Dendritic cell treated with granulocyte-macrophage colony-stimulating factor and Interleukin-4, amounts not matched to agents 40 ng/mL and 50 ng/mL, for 4 days (primary cell): ENCODE results near the gene SYNPO2.

Experiments
- H3K27ac Mint-ChIP-seq: one replicate; pipeline ENCODE4 v1.8.0; 2022; ENCODE audit warnings: mild to moderate bottlenecking, mixed read lengths
- H3K27me3 Mint-ChIP-seq: one replicate; pipeline ENCODE4 v1.8.0; 2022; ENCODE audit warnings: mild to moderate bottlenecking, mixed read lengths
- H3K36me3 Mint-ChIP-seq: one replicate; pipeline ENCODE4 v1.8.0; 2022; ENCODE audit warnings: low read depth, mixed read lengths
- H3K4me1 Mint-ChIP-seq: one replicate; pipeline ENCODE4 v1.8.0; 2022; ENCODE audit warnings: low read depth, mixed read lengths
- H3K4me3 Mint-ChIP-seq: one replicate; pipeline ENCODE4 v1.8.0; 2022; ENCODE audit warnings: mild to moderate bottlenecking, moderate library complexity, mixed read lengths
- H3K9me3 Mint-ChIP-seq: one replicate; pipeline ENCODE4 v1.8.0; 2022; ENCODE audit warnings: mixed read lengths
- intact Hi-C: fragments of 100-400 bp; cut with micrococcal nuclease; formaldehyde crosslinking; loops from one replicate; pipeline ENCODE4 v1.15.0; 2022

The SYNPO2 gene

DNA sequence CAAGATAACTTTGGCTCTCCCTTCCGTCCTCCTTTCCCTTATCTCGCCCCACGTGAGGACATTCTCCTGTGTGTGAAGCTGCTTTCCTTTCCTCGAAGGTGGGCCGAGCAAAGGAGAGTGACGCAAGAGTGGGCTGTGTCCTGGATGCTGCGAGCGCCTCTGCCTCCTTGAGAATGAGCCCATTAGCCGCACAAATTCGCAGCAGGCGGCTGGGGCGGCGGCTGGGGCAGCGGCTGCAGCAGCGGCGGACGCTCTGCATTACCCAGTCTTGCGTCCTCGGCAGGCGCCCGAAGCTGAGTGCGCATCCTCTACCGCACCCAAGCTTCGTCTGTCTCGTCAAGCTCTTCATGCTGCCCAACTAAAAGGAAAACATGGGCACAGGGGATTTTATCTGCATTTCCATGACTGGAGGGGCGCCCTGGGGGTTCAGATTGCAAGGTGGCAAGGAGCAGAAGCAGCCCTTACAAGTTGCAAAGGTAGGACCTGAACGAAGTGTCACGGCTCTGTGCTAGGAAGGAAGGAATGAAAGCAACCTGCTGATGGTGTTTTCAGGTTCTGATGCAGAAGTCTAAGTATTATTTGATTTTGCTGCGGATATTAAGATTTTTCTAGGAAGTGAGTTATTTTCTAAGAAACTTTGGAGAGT, at the start of gene SYNPO2:
Gene SYNPO2, plus strand, starts transcription at position 189 of the 646 bp plus-strand sequence. Its CDS starts 183 bp downstream, at position 372.
- Mint-ChIP-seq H3K4me1 (peaks cover 16% of the 10 kb centered on the region), H3K27me3 (peaks cover 30% of the 10 kb centered on the region), H3K4me3 (peak within 1 kb of the TSS; percentile 54), H3K27ac (no peak within 1 kb of the TSS), H3K9me3 (no peaks in the 10 kb centered on the region), H3K36me3 (no peaks in the 10 kb centered on the region)
- intact Hi-C loops: no loop called here

DNA sequence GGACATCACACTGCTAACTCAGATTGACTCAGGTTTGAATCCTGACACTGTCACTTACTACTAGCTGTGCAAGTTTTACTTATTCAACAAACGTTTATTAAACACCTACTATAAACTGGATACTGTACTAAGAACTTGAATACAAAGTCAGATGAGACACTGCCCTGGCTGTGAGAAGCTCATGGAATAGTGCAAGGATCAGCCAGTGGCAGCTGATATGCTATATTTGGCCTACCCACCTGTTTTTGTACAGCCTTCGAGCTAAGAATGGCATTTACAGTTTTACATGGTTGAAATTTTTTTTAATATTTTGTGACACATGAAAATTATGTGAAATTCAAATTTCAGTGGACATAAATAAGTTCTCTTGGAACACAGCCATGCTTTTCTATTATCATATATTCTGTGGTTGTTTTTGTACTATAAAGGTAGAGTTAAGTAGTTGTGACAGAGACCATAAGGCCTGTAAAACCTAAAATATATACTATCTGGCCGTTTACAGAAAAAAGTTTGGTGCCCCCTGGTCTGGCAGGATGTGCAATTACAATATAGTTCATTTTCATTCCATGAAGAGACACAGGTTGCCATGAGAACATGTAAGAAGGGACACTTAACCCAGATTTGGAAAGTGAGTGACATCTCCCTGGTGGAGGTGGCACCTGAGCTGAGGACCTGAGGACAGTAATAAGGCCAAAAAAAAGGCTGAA, 49.3 kb upstream of the SYNPO2 start:
- intact Hi-C loops: no loop called here

GRCh38 chr4:118842055-118842454, 46.6 kb upstream of the SYNPO2 start:
- intact Hi-C loops: no loop called here
- no peaks in the 10 kb centered on the region for H3K4me1 Mint-ChIP-seq
- H3K36me3 Mint-ChIP-seq: no peaks in the 10 kb centered on the region
- peaks cover 3% of the 10 kb centered on the region for H3K27me3 Mint-ChIP-seq
- no peak overlapping the region for H3K27ac Mint-ChIP-seq
- no peaks in the 10 kb centered on the region for H3K9me3 Mint-ChIP-seq
- H3K4me3 Mint-ChIP-seq: no peak overlapping the region

More for the DNA sequence above, 49.3 kb upstream of the SYNPO2 start:
- Mint-ChIP-seq H3K36me3 (peaks cover 11% of the 10 kb centered on the region), H3K9me3 (no peaks in the 10 kb centered on the region), H3K4me3 (no peak overlapping the region), H3K27me3 (peaks cover 3% of the 10 kb centered on the region), H3K4me1 (peaks cover 11% of the 10 kb centered on the region), H3K27ac (no peak overlapping the region)

- H3K9me3 Mint-ChIP-seq: no peaks in the 10 kb centered on the region
- peaks cover 4% of the 10 kb centered on the region for H3K27me3 Mint-ChIP-seq
- intact Hi-C loops: no loop called here
- no peak overlapping the region for H3K4me3 Mint-ChIP-seq
- no peak overlapping the region for H3K27ac Mint-ChIP-seq
- H3K4me1 Mint-ChIP-seq: no peaks in the 10 kb centered on the region
- H3K36me3 Mint-ChIP-seq: no peaks in the 10 kb centered on the region
Measured at GRCh38 chr4:118843237-118843636, 45.4 kb upstream of the SYNPO2 start.

- Mint-ChIP-seq H3K9me3 (no peaks in the 10 kb centered on the region), H3K4me1 (peaks cover 6% of the 10 kb centered on the region), H3K27ac (no peak overlapping the region), H3K4me3 (no peak overlapping the region), H3K27me3 (peaks cover 2% of the 10 kb centered on the region), H3K36me3 (no peaks in the 10 kb centered on the region)
- intact Hi-C loops: no loop called here
Measured at GRCh38 chr4:118845552-118846050, 43.1 kb upstream of the SYNPO2 start.

GRCh38 chr4:118846979-118847378, 41.7 kb upstream of the SYNPO2 start:
- Mint-ChIP-seq H3K27me3 (peaks cover 2% of the 10 kb centered on the region), H3K4me3 (no peak overlapping the region), H3K36me3 (no peaks in the 10 kb centered on the region), H3K9me3 (no peaks in the 10 kb centered on the region), H3K27ac (no peak overlapping the region), H3K4me1 (peaks cover 11% of the 10 kb centered on the region)
- intact Hi-C loops: no loop called here

- peaks cover 2% of the 10 kb centered on the region for H3K27me3 Mint-ChIP-seq
- H3K27ac Mint-ChIP-seq: no peak overlapping the region
- no peak overlapping the region for H3K4me3 Mint-ChIP-seq
- H3K36me3 Mint-ChIP-seq: no peaks in the 10 kb centered on the region
- H3K4me1 Mint-ChIP-seq: peaks cover 11% of the 10 kb centered on the region
- H3K9me3 Mint-ChIP-seq: no peaks in the 10 kb centered on the region
- intact Hi-C loops: no loop called here
Measured at GRCh38 chr4:118848242-118848641, 40.4 kb upstream of the SYNPO2 start.

GRCh38 chr4:118848901-118849300, 39.8 kb upstream of the SYNPO2 start:
- H3K4me3 Mint-ChIP-seq: no peak overlapping the region
- intact Hi-C loops: no loop called here
- H3K27ac Mint-ChIP-seq: no peak overlapping the region
- H3K36me3 Mint-ChIP-seq: no peaks in the 10 kb centered on the region
- peaks cover 2% of the 10 kb centered on the region for H3K27me3 Mint-ChIP-seq
- H3K4me1 Mint-ChIP-seq: peaks cover 11% of the 10 kb centered on the region
- H3K9me3 Mint-ChIP-seq: no peaks in the 10 kb centered on the region

DNA sequence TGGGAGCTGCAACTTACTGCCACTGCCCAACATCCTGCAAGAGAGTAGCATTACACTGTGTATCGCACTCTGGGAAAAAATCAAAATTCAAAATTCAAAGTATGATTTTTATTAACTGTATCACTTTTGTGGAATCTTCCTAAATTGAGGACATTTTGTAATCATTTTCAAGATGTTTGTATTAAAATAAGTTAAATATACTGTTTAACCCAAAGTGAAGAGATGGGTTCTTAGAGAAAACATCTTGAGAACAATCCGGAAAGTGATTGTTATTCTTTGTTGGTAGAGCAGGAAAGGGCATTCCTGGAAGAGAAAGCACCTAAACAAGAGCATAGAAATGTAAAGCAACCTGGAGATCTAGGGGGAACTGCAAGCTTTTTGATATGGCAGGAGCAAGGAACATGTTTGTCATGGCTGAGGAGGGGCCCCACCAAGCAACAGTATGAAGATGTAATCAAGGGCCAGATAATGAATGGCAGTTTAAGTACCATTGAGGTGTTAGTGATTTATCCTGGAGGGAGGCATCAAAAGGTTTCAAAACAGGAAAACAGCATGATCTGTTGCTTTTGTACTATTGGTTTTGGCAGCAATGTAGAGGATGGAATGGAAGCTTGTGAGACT, 38.7 kb upstream of the SYNPO2 start:
- Mint-ChIP-seq H3K4me3 (peak overlapping the region; percentile 64), H3K9me3 (no peaks in the 10 kb centered on the region), H3K27me3 (peaks cover 2% of the 10 kb centered on the region), H3K36me3 (no peaks in the 10 kb centered on the region), H3K4me1 (peaks cover 11% of the 10 kb centered on the region), H3K27ac (peak overlapping the region; percentile 62)
- intact Hi-C loops: no loop called here

DNA sequence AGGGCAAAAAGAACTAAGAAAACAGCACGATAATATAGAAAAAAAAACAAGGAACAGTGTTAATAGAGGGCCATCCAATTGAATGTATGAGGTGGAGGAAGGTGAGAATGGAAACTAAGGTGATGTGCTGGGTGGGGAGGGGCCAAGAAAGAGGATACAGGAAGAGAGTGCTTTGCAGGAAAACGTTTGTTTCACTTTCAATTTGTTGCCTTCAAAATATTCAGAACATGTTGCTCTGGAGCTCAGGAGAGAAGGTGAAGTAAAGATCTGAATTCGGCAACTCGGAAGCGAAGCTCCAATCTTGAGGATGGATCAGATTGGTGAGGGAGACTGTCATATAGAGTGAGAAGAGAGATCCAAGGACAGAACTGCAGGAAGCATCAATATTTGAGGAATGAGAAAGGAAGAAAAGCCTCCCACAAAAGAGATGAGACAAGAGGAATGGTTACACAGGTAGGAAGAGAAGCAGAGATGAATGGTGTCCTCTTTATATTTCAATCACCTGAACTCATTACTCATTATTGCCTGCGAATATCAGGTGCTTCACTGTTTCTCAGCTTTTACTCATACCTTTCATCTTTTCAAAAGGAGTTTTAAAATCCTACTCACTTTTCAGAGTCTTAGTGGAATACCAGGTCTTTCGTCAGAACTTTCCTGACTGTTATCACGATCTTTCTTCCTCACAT, 38.0 kb upstream of the SYNPO2 start:
- peak overlapping the region; percentile 62 for H3K27ac Mint-ChIP-seq
- no peaks in the 10 kb centered on the region for H3K36me3 Mint-ChIP-seq
- peak overlapping the region; percentile 64 for H3K4me3 Mint-ChIP-seq
- intact Hi-C loops: no loop called here
- no peaks in the 10 kb centered on the region for H3K9me3 Mint-ChIP-seq
- H3K27me3 Mint-ChIP-seq: peaks cover 2% of the 10 kb centered on the region
- H3K4me1 Mint-ChIP-seq: peaks cover 11% of the 10 kb centered on the region

DNA sequence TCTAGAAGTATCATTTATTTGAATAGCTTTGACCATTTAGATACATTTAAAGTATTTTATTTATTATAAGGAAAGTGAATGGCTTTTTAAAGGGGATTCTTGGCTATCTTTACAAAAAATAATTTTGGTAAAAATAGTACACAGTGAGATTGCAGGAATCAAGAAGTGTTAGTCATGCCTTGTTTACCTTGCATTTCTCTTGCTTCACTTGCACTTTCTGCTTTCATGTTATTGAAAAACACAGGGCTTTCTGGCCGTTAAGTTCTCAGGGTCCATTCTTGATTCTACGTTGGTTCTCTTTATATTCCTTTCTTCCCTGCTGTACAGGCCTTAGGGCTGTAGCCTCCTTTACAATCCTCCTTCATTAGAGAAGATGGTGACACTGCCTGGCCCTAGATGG, 30.9 kb upstream of the SYNPO2 start:
- Mint-ChIP-seq H3K9me3 (no peaks in the 10 kb centered on the region), H3K27ac (no peak overlapping the region), H3K4me3 (no peak overlapping the region), H3K36me3 (no peaks in the 10 kb centered on the region), H3K4me1 (no peaks in the 10 kb centered on the region), H3K27me3 (peaks cover 2% of the 10 kb centered on the region)
- intact Hi-C loops: no loop called here

- Mint-ChIP-seq H3K36me3 (no peaks in the 10 kb centered on the region), H3K27ac (no peak overlapping the region), H3K4me1 (no peaks in the 10 kb centered on the region), H3K27me3 (peaks cover 6% of the 10 kb centered on the region), H3K9me3 (no peaks in the 10 kb centered on the region), H3K4me3 (no peak overlapping the region)
- intact Hi-C loops: no loop called here
Measured at GRCh38 chr4:118858779-118859178, 29.9 kb upstream of the SYNPO2 start.

- H3K27ac Mint-ChIP-seq: no peak overlapping the region
- no peaks in the 10 kb centered on the region for H3K9me3 Mint-ChIP-seq
- no peaks in the 10 kb centered on the region for H3K36me3 Mint-ChIP-seq
- H3K27me3 Mint-ChIP-seq: peaks cover 6% of the 10 kb centered on the region
- H3K4me3 Mint-ChIP-seq: no peak overlapping the region
- intact Hi-C loops: loop anchor here (10.0 kb wide), 1 partner anchor 90 kb away; no protein-coding TSS in a partner anchor
- H3K4me1 Mint-ChIP-seq: peaks cover 7% of the 10 kb centered on the region
Measured at GRCh38 chr4:118865091-118865708, 23.5 kb upstream of the SYNPO2 start.
